Measurements from ENCODE around the gene ZNF22.
"Not testable (repeated sequence)": the region's sequence is repeated elsewhere in the genome, so short reads cannot be mapped to it uniquely, and the experiment has no call there.

Gene ZNF22

GRCh38 chr10:45006276-45007030 is 5.7 kb downstream of the ZNF22 start:
- H3K27ac ChIP-seq (ENCODE audit: low read length): no peak overlapping the region
- peaks cover 0 to 13% of the 10 kb centered on the region in 2 donors for H3K4me1 ChIP-seq (ENCODE audit: control insufficient read depth in 1 of 2, insufficient read depth in 2 of 2, low read length in 2 of 2)
- no peaks in the 10 kb centered on the region for H3K27me3 ChIP-seq (ENCODE audit: low read depth, low read length)
- H3K4me3 ChIP-seq (ENCODE audit: low read depth in 1 of 2, low read length in 2 of 2): no peak overlapping the region
- H3K36me3 ChIP-seq (ENCODE audit: control insufficient read depth in 1 of 2, insufficient read depth in 2 of 2, low read length in 2 of 2): peaks cover 0 to 11% of the 10 kb centered on the region in 2 donors
- H3K9me3 ChIP-seq (ENCODE audit: control insufficient read depth in 1 of 2, low read length in 2 of 2): no peaks in the 10 kb centered on the region

DNA sequence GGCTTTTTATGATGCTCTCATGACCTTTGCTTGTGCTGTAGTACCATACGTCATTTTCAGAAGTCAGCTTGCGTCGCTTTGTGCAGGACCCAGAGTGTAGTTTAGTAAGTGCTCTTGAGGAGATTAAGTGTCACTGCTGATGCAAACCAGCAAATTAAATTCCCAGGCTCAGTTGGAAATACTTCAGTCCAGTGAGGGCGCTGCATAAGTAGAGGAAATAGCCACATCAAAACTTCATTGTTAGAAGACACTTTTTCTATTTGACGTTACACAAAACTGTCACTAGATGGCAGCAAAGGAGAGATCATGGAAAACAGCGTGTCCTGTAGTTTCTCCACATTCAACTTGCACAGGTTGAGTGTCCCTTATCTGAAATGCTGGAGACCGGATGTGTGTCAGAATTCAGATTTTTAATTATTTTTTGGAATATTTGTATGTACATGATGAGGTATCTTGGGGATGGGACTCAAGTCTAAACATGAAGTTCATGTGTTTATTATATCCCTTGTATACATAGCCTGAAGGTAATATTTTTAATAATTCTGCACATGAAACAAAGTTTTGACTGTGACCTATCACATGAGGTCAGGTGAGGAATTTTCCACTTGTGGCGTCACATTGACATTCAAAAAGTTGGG is 7.9 kb downstream of the ZNF22 start:
- Histone ChIP-seq H3K27me3 (ENCODE audit: low read depth, low read length) (no peaks in the 10 kb centered on the region), H3K36me3 (ENCODE audit: control insufficient read depth in 1 of 2, insufficient read depth in 2 of 2, low read length in 2 of 2) (peaks cover 0 to 7% of the 10 kb centered on the region in 2 donors), H3K27ac (ENCODE audit: low read length) (no peak overlapping the region), H3K4me1 (ENCODE audit: control insufficient read depth in 1 of 2, insufficient read depth in 2 of 2, low read length in 2 of 2) (no peaks in the 10 kb centered on the region), H3K4me3 (ENCODE audit: low read depth in 1 of 2, low read length in 2 of 2) (no peak overlapping the region), H3K9me3 (ENCODE audit: control insufficient read depth in 1 of 2, low read length in 2 of 2) (no peaks in the 10 kb centered on the region)

DNA sequence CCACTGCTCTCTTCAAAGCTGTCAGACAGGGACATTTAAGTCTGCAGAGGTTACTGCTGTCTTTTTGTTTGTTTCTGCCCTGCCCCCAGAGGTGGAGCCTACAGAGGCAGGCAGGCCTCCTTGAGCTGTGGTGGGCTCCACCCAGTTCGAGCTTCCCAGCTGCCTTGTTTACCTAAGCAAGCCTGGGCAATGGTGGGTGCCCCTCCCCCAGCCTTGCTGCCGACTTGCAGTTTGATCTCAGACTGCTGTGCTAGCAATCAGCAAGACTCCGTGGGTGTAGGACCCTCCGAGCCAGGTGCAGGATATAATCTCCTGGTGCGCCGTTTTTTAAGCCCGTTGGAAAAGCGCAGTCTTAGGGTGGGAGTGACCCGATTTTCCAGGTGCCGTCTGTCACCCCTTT is 13.8 kb downstream of the ZNF22 start:
- not testable (repeated sequence) for H3K27me3 ChIP-seq (ENCODE audit: low read depth, low read length); H3K36me3 ChIP-seq (ENCODE audit: control insufficient read depth in 1 of 2, insufficient read depth in 2 of 2, low read length in 2 of 2); H3K27ac ChIP-seq (ENCODE audit: low read length); H3K9me3 ChIP-seq (ENCODE audit: control insufficient read depth in 1 of 2, low read length in 2 of 2); H3K4me1 ChIP-seq (ENCODE audit: control insufficient read depth in 1 of 2, insufficient read depth in 2 of 2, low read length in 2 of 2); H3K4me3 ChIP-seq (ENCODE audit: low read depth in 1 of 2, low read length in 2 of 2)

DNA sequence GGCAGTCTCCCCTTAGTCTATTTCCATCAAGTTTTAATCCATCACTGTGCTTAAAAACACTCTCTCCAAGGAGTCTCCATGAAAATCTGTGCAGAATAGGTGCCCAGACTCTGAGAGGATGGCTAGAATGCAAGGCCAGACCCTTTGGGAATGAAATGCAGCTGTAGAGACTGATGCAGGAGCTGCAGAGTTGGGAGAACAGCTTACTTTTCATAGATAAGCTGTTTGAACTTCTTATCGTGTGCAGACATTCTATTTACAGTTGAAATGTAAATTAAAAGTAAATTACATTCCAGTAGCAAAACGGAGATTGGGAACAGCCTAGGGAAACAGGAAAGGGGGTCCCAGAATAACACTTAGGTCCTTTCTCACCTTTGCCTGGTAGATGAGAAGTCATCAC is 14.9 kb downstream of the ZNF22 start:
- no peaks in the 10 kb centered on the region for H3K9me3 ChIP-seq (ENCODE audit: control insufficient read depth in 1 of 2, low read length in 2 of 2)
- no peak overlapping the region for H3K4me3 ChIP-seq (ENCODE audit: low read depth in 1 of 2, low read length in 2 of 2)
- no peaks in the 10 kb centered on the region for H3K27me3 ChIP-seq (ENCODE audit: low read depth, low read length)
- no peak overlapping the region for H3K27ac ChIP-seq (ENCODE audit: low read length)
- no peaks in the 10 kb centered on the region for H3K4me1 ChIP-seq (ENCODE audit: control insufficient read depth in 1 of 2, insufficient read depth in 2 of 2, low read length in 2 of 2)
- no peaks in the 10 kb centered on the region for H3K36me3 ChIP-seq (ENCODE audit: control insufficient read depth in 1 of 2, insufficient read depth in 2 of 2, low read length in 2 of 2)

DNA sequence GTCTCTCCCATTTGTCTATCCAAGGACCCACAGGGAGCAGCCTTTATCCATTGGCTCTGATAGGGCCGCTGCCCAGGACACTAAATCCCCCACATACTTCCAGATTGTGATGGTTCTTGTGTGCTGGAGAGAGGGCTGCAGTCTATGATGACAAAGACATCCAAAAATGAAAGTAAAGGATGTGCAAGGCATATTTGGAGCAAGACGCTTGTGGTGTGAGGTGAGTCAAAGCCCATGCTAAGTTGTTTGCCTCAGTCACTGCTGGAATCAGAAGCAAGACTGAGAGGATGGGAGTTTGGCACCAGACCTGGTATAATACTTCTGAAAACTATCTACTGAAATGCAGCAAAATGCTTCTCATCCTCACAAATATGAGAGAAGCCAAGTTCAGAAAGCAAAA is 22.7 kb downstream of the ZNF22 start:
- Histone ChIP-seq H3K4me1 (ENCODE audit: control insufficient read depth in 1 of 2, insufficient read depth in 2 of 2, low read length in 2 of 2) (no peaks in the 10 kb centered on the region), H3K9me3 (ENCODE audit: control insufficient read depth in 1 of 2, low read length in 2 of 2) (peaks cover 3 to 9% of the 10 kb centered on the region in 2 donors), H3K27ac (ENCODE audit: low read length) (no peak overlapping the region), H3K27me3 (ENCODE audit: low read depth, low read length) (no peaks in the 10 kb centered on the region), H3K36me3 (ENCODE audit: control insufficient read depth in 1 of 2, insufficient read depth in 2 of 2, low read length in 2 of 2) (no peaks in the 10 kb centered on the region), H3K4me3 (ENCODE audit: low read depth in 1 of 2, low read length in 2 of 2) (no peak overlapping the region)

DNA sequence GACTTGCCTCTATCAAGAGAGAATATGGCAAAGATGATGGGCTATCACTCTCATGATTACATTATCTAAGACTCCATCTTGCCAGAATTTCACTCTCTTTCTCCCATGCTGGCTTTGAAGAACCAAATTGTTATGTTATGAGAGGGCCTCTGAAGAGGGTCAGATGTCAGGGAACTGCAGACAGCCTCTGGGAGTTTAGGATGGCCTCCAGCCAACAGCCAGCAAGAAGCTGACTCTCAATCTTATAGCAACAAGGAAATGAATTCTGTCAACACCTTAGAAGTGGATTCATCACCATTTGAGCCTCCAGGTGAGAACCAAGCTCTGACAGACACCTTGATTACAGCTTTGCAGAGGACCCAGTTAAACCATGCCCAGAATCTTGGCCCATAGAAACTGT is 33.6 kb downstream of the ZNF22 start:
- H3K27me3 ChIP-seq (ENCODE audit: low read depth, low read length): no peaks in the 10 kb centered on the region
- no peak overlapping the region for H3K4me3 ChIP-seq (ENCODE audit: low read depth in 1 of 2, low read length in 2 of 2)
- peaks cover 0 to 11% of the 10 kb centered on the region in 2 donors for H3K9me3 ChIP-seq (ENCODE audit: control insufficient read depth in 1 of 2, low read length in 2 of 2)
- no peaks in the 10 kb centered on the region for H3K4me1 ChIP-seq (ENCODE audit: control insufficient read depth in 1 of 2, insufficient read depth in 2 of 2, low read length in 2 of 2)
- H3K36me3 ChIP-seq (ENCODE audit: control insufficient read depth in 1 of 2, insufficient read depth in 2 of 2, low read length in 2 of 2): no peaks in the 10 kb centered on the region
- H3K27ac ChIP-seq (ENCODE audit: low read length): no peak overlapping the region

GRCh38 chr10:45035673-45036072 is 35.0 kb downstream of the ZNF22 start:
- H3K4me3 ChIP-seq (ENCODE audit: low read depth in 1 of 2, low read length in 2 of 2): no peak overlapping the region
- no peaks in the 10 kb centered on the region for H3K36me3 ChIP-seq (ENCODE audit: control insufficient read depth in 1 of 2, insufficient read depth in 2 of 2, low read length in 2 of 2)
- peaks cover 0 to 8% of the 10 kb centered on the region in 2 donors for H3K9me3 ChIP-seq (ENCODE audit: control insufficient read depth in 1 of 2, low read length in 2 of 2)
- H3K4me1 ChIP-seq (ENCODE audit: control insufficient read depth in 1 of 2, insufficient read depth in 2 of 2, low read length in 2 of 2): no peaks in the 10 kb centered on the region
- H3K27ac ChIP-seq (ENCODE audit: low read length): no peak overlapping the region
- no peaks in the 10 kb centered on the region for H3K27me3 ChIP-seq (ENCODE audit: low read depth, low read length)

GRCh38 chr10:45040921-45041542 is 40.3 kb downstream of the ZNF22 start:
- Histone ChIP-seq H3K27me3 (ENCODE audit: low read depth, low read length) (no peaks in the 10 kb centered on the region), H3K27ac (ENCODE audit: low read length) (no peak overlapping the region), H3K4me3 (ENCODE audit: low read depth in 1 of 2, low read length in 2 of 2) (no peak overlapping the region), H3K4me1 (ENCODE audit: control insufficient read depth in 1 of 2, insufficient read depth in 2 of 2, low read length in 2 of 2) (no peaks in the 10 kb centered on the region), H3K36me3 (ENCODE audit: control insufficient read depth in 1 of 2, insufficient read depth in 2 of 2, low read length in 2 of 2) (no peaks in the 10 kb centered on the region), H3K9me3 (ENCODE audit: control insufficient read depth in 1 of 2, low read length in 2 of 2) (no peaks in the 10 kb centered on the region)

- Histone ChIP-seq H3K27ac (ENCODE audit: low read length) (no peak overlapping the region), H3K27me3 (ENCODE audit: low read depth, low read length) (no peaks in the 10 kb centered on the region), H3K36me3 (ENCODE audit: control insufficient read depth in 1 of 2, insufficient read depth in 2 of 2, low read length in 2 of 2) (no peaks in the 10 kb centered on the region), H3K9me3 (ENCODE audit: control insufficient read depth in 1 of 2, low read length in 2 of 2) (no peaks in the 10 kb centered on the region), H3K4me3 (ENCODE audit: low read depth in 1 of 2, low read length in 2 of 2) (no peak overlapping the region), H3K4me1 (ENCODE audit: control insufficient read depth in 1 of 2, insufficient read depth in 2 of 2, low read length in 2 of 2) (no peaks in the 10 kb centered on the region)
Measured at GRCh38 chr10:45044290-45044689, 43.6 kb downstream of the ZNF22 start.

- H3K4me1 ChIP-seq (ENCODE audit: control insufficient read depth in 1 of 2, insufficient read depth in 2 of 2, low read length in 2 of 2): no peaks in the 10 kb centered on the region
- H3K36me3 ChIP-seq (ENCODE audit: control insufficient read depth in 1 of 2, insufficient read depth in 2 of 2, low read length in 2 of 2): no peaks in the 10 kb centered on the region
- H3K4me3 ChIP-seq (ENCODE audit: low read depth in 1 of 2, low read length in 2 of 2): no peak overlapping the region
- H3K27ac ChIP-seq (ENCODE audit: low read length): no peak overlapping the region
- no peaks in the 10 kb centered on the region for H3K27me3 ChIP-seq (ENCODE audit: low read depth, low read length)
- no peaks in the 10 kb centered on the region for H3K9me3 ChIP-seq (ENCODE audit: control insufficient read depth in 1 of 2, low read length in 2 of 2)
Measured at GRCh38 chr10:45050551-45051235, 50.0 kb downstream of the ZNF22 start.

DNA sequence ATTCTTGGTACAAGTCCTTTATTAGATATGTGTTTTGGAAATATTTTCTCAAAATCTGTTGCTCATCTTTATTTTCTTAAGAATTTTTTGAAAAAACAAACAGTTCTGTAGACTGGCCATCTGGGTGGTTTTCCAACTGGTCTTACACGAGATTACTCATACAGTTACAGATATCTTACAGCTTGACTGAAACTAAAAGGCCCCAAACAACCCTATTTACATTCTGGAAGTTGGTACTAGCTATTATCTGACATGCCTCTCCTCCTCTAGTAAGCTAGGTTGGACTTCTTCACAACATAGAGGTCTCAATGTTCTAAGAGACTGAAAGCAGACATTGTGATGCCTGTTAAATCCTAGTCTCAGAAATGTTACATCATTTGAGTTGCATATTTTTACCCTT is 52.0 kb downstream of the ZNF22 start:
- Histone ChIP-seq H3K9me3 (ENCODE audit: control insufficient read depth in 1 of 2, low read length in 2 of 2) (no peaks in the 10 kb centered on the region), H3K27me3 (ENCODE audit: low read depth, low read length) (no peaks in the 10 kb centered on the region), H3K27ac (ENCODE audit: low read length) (no peak overlapping the region), H3K4me1 (ENCODE audit: control insufficient read depth in 1 of 2, insufficient read depth in 2 of 2, low read length in 2 of 2) (no peaks in the 10 kb centered on the region), H3K36me3 (ENCODE audit: control insufficient read depth in 1 of 2, insufficient read depth in 2 of 2, low read length in 2 of 2) (no peaks in the 10 kb centered on the region), H3K4me3 (ENCODE audit: low read depth in 1 of 2, low read length in 2 of 2) (no peak overlapping the region)

Data from muscle layer of duodenum (tissue), 2 donors.